H9 (cell line): Measurements from ENCODE around the gene NDRG2. TPM values are rescaled to one million over a fixed set of nuclear protein-coding genes. Genes with fewer than 3 reads are reported as not detected.

Source experiments
- DNase-seq: peaks from one replicate; pipeline ENCODE4 v3.0.0-alpha.2; 2017
- H2AFZ ChIP-seq: one replicate; pipeline ENCODE4 v1.6.1; 2013; ENCODE audit warnings: mild to moderate bottlenecking, low read length, control low read depth, moderate library complexity
- H2AK5ac ChIP-seq: 2 replicates; pipeline ENCODE4 v1.6.1; 2013; ENCODE audit warnings: low read length, control low read depth, mixed read lengths; ENCODE audit not compliant: insufficient read length
- H2BK120ac ChIP-seq: one replicate; pipeline ENCODE4 v1.6.1; 2013; ENCODE audit warnings: low read depth, mild to moderate bottlenecking, low read length, control low read depth, inconsistent platforms; ENCODE audit not compliant: poor library complexity, severe bottlenecking
- H2BK12ac ChIP-seq: 2 replicates; pipeline ENCODE4 v1.6.1; 2013; ENCODE audit warnings: low read length, control low read depth, mixed read lengths, low read depth; ENCODE audit not compliant: insufficient read length
- H2BK15ac ChIP-seq: 2 replicates; pipeline ENCODE4 v1.6.1; 2013; ENCODE audit warnings: low read depth, low read length, control low read depth
- H2BK20ac ChIP-seq: one replicate; pipeline ENCODE4 v1.6.1; 2013; ENCODE audit warnings: low read depth, mild to moderate bottlenecking, low read length, control low read depth, inconsistent platforms; ENCODE audit not compliant: poor library complexity, severe bottlenecking
- H2BK5ac ChIP-seq: 2 replicates; pipeline ENCODE4 v1.6.1; 2013; ENCODE audit warnings: low read length, control low read depth, mixed read lengths; ENCODE audit not compliant: insufficient read length
- H3K14ac ChIP-seq: 2 replicates; pipeline ENCODE4 v1.6.1; 2013; ENCODE audit warnings: low read length, control low read depth; ENCODE audit not compliant: insufficient read depth
- H3K18ac ChIP-seq: 2 replicates; pipeline ENCODE4 v1.6.1; 2013; ENCODE audit warnings: low read depth, mild to moderate bottlenecking, mixed read lengths, low read length, control low read depth; ENCODE audit not compliant: insufficient read length
- H3K23ac ChIP-seq: 2 replicates; pipeline ENCODE4 v1.6.1; 2013; ENCODE audit warnings: low read length, control low read depth, mixed read lengths, low read depth; ENCODE audit not compliant: insufficient read length
- H3K23me2 ChIP-seq: 2 replicates; pipeline ENCODE4 v1.6.1; 2013; ENCODE audit warnings: low read depth, mild to moderate bottlenecking, mixed read lengths, low read length, control low read depth; ENCODE audit not compliant: insufficient read length, poor library complexity, severe bottlenecking
- H3K27ac ChIP-seq: 2 replicates; pipeline ENCODE4 v1.5.1; 2013; ENCODE audit warnings: low read length, control low read depth, mixed read lengths, low read depth; ENCODE audit not compliant: insufficient read length
- H3K27me3 ChIP-seq: 2 replicates; pipeline ENCODE4 v1.6.1; 2013; ENCODE audit warnings: low read length, control low read depth, inconsistent platforms; ENCODE audit not compliant: insufficient read depth
- H3K4ac ChIP-seq: 2 replicates; pipeline ENCODE4 v1.6.1; 2013; ENCODE audit warnings: low read depth, mild to moderate bottlenecking, control low read depth, inconsistent platforms, low read length, moderate library complexity
- H3K4me1 ChIP-seq: 2 replicates; pipeline ENCODE4 v1.6.1; 2013; ENCODE audit warnings: low read length, control low read depth, inconsistent platforms; ENCODE audit not compliant: insufficient read depth
- H3K4me2 ChIP-seq: 2 replicates; pipeline ENCODE4 v1.6.1; 2013; ENCODE audit warnings: low read length, control low read depth, mixed read lengths; ENCODE audit not compliant: insufficient read length, insufficient read depth
- H3K56ac ChIP-seq: 2 replicates; pipeline ENCODE4 v1.6.1; 2013; ENCODE audit warnings: low read depth, mild to moderate bottlenecking, mixed read lengths, low read length, control low read depth; ENCODE audit not compliant: insufficient read length
- H3K79me1 ChIP-seq: 2 replicates; pipeline ENCODE4 v1.6.1; 2013; ENCODE audit warnings: low read depth, mild to moderate bottlenecking, moderate library complexity, low read length, control low read depth, inconsistent platforms; ENCODE audit not compliant: insufficient read depth, poor library complexity, severe bottlenecking
- H3K79me2 ChIP-seq: 2 replicates; pipeline ENCODE4 v1.6.1; 2013; ENCODE audit warnings: low read length, control low read depth, inconsistent platforms; ENCODE audit not compliant: insufficient read depth
- H3K9ac ChIP-seq: 2 replicates; pipeline ENCODE4 v1.6.1; 2013; ENCODE audit warnings: low read length, control low read depth, mixed read lengths; ENCODE audit not compliant: insufficient read length; ENCODE audit errors: extremely low read depth
- H3K9me3 ChIP-seq: one replicate; pipeline ENCODE4 v1.6.1; 2013; ENCODE audit warnings: low read depth, low read length, inconsistent platforms; ENCODE audit not compliant: control insufficient read depth
- H3T11ph ChIP-seq: one replicate; pipeline ENCODE4 v1.6.1; 2013; ENCODE audit warnings: mild to moderate bottlenecking, low read length, control low read depth, inconsistent platforms
- H4K20me1 ChIP-seq: one replicate; pipeline ENCODE4 v1.6.1; 2013; ENCODE audit not compliant: control insufficient read depth, insufficient read length, insufficient read depth
- H4K5ac ChIP-seq: 2 replicates; pipeline ENCODE4 v1.6.1; 2013; ENCODE audit warnings: low read depth, mild to moderate bottlenecking, mixed read lengths, low read length, control low read depth; ENCODE audit not compliant: insufficient read length
- H4K8ac ChIP-seq: replicated peaks from 2 replicates; pipeline ENCODE4 v1.6.1; 2013; ENCODE audit warnings: low read length, control low read depth, mixed read lengths, low read depth; ENCODE audit not compliant: insufficient read length
- H4K91ac ChIP-seq: 2 replicates; pipeline ENCODE4 v1.6.1; 2013; ENCODE audit warnings: low read depth, mild to moderate bottlenecking, moderate library complexity, mixed read lengths, low read length, control low read depth; ENCODE audit not compliant: insufficient read length
- H3K27ac Mint-ChIP-seq, 3 experiments: 2 replicates in 2 of 3; 3 replicates in 1 of 3; pipeline ENCODE4 v1.8.0; 2020 to 2021; ENCODE audit warnings: mixed read lengths in 3 of 3, mild to moderate bottlenecking in 1 of 3, moderate library complexity in 1 of 3
- H3K27me3 Mint-ChIP-seq: 2 replicates; pipeline ENCODE4 v1.8.0; 2021; ENCODE audit warnings: low read depth, mild to moderate bottlenecking, moderate library complexity, mixed read lengths
- H3K36me3 Mint-ChIP-seq, 3 experiments: 2 replicates in 2 of 3; 3 replicates in 1 of 3; pipeline ENCODE4 v1.8.0; 2020 to 2021; ENCODE audit warnings: low read depth in 3 of 3, mixed read lengths in 3 of 3; ENCODE audit not compliant: insufficient read depth in 1 of 3
- H3K4me1 Mint-ChIP-seq, 2 experiments: 2 replicates each; pipeline ENCODE4 v1.8.0; 2020; ENCODE audit warnings: mixed read lengths in 2 of 2
- H3K4me3 Mint-ChIP-seq, 2 experiments: 2 replicates in 1 of 2; 3 replicates in 1 of 2; pipeline ENCODE4 v1.8.0; 2020 to 2021; ENCODE audit warnings: mild to moderate bottlenecking in 2 of 2, mixed read lengths in 2 of 2, moderate library complexity in 1 of 2
- H3K9me3 Mint-ChIP-seq, 2 experiments: 2 replicates in 1 of 2; 3 replicates in 1 of 2; pipeline ENCODE4 v1.8.0; 2020; ENCODE audit warnings: mild to moderate bottlenecking in 2 of 2, mixed read lengths in 2 of 2, moderate library complexity in 1 of 2
- WGBS: extraction: QIAGEN DNeasy Blood & Tissue Kit; methylation state at CpG from one replicate; pipeline ENCODE4 v1.1.7; 2013; ENCODE audit warnings: missing lambda C conversion rate, low lambda C conversion rate, mixed read lengths; ENCODE audit not compliant: insufficient read length; ENCODE audit errors: extremely low coverage; 5-methylcytosine and 5-hydroxymethylcytosine counted together
- total RNA-seq: library from RNA; stranded (reverse); gene quantifications from 2 replicates; pipeline ENCODE4 v1.2.1, GENCODE V29; 2021
- TF ChIP-seq, protein P1 (sequence below): fragments of 200-600 bp; sonication (generic); conservative IDR thresholded peaks from 3 replicates; pipeline ENCODE4 v1.8.0; 2021; ENCODE audit warnings: antibody characterized with exemption, mild to moderate bottlenecking

Gene NDRG2
- total RNA-seq, 1 experiment from 2014 or later: 20.6 TPM

DNA sequence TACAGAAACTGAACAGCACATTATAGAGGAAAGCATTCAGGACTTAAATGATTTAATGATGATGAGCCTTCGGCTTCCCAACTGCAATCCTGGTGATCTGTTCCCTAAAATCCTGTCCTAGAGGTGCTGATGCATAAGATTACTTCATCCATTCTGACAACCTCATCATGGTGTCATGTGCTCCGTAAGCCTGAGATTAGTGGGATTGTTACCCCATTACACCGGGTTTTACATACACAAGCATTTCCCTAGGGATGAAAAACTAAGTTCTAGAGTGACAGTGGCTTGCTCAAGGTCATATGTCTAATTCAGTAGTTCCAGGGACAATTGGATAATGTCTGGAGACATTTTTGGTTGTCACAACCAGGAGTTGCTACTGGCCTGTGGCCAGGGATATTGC lies 12.3 kb upstream of the NDRG2 start:
- Histone ChIP-seq H3K79me1 (no peaks in the 10 kb centered on the region), H3K27me3 (no peaks in the 10 kb centered on the region), H3K4me1 (peaks cover 5% of the 10 kb centered on the region), H3K9me3 (no peaks in the 10 kb centered on the region), H2BK15ac (no peak overlapping the region), H2BK120ac (no peak overlapping the region), H3K27ac (no peak overlapping the region), H2BK20ac (no peak overlapping the region), H3K14ac (no peak overlapping the region), H4K8ac (no peak overlapping the region), H3K23ac (no peak overlapping the region), H2AK5ac (no peak overlapping the region), H3K79me2 (no peaks in the 10 kb centered on the region), H2AFZ (no peak overlapping the region), H3K23me2 (no peaks in the 10 kb centered on the region), H3K4me2 (no peak overlapping the region), H2BK5ac (no peak overlapping the region), H4K5ac (no peak overlapping the region), H4K20me1 (no peaks in the 10 kb centered on the region), H2BK12ac (no peak overlapping the region), H3K56ac (no peak overlapping the region), H4K91ac (no peak overlapping the region), H3K4ac (no peak overlapping the region), H3T11ph (no peak overlapping the region), H3K18ac (no peak overlapping the region), H3K9ac (no peak overlapping the region)
- WGBS: no CpG with 5 or more reads among the region's 3 CpGs
- no peak overlapping the region for H3K4me3 Mint-ChIP-seq
- H3K4me1 Mint-ChIP-seq: peaks cover 24 to 26% of the 10 kb centered on the region in 2 experiments
- no peak overlapping the region for H3K27ac Mint-ChIP-seq
- H3K36me3 Mint-ChIP-seq: no peaks in the 10 kb centered on the region
- no peaks in the 10 kb centered on the region for H3K9me3 Mint-ChIP-seq
- TF ChIP-seq, protein P1, sequence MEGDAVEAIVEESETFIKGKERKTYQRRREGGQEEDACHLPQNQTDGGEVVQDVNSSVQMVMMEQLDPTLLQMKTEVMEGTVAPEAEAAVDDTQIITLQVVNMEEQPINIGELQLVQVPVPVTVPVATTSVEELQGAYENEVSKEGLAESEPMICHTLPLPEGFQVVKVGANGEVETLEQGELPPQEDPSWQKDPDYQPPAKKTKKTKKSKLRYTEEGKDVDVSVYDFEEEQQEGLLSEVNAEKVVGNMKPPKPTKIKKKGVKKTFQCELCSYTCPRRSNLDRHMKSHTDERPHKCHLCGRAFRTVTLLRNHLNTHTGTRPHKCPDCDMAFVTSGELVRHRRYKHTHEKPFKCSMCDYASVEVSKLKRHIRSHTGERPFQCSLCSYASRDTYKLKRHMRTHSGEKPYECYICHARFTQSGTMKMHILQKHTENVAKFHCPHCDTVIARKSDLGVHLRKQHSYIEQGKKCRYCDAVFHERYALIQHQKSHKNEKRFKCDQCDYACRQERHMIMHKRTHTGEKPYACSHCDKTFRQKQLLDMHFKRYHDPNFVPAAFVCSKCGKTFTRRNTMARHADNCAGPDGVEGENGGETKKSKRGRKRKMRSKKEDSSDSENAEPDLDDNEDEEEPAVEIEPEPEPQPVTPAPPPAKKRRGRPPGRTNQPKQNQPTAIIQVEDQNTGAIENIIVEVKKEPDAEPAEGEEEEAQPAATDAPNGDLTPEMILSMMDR: no peak
- no peak for DNase-seq
- H3K27me3 Mint-ChIP-seq: peaks cover 35% of the 10 kb centered on the region
